Endothelial cell (in vitro differentiated cells): ENCODE results near the gene RBM10. TPM values are rescaled to one million over a fixed set of nuclear protein-coding genes. Genes with fewer than 3 reads are reported as not detected.

Source experiments
- DNase-seq: peaks from one replicate; pipeline ENCODE4 v3.0.0; 2021; ENCODE audit warnings: low spot score
- H3K27ac Mint-ChIP-seq: one replicate; pipeline ENCODE4 v1.8.0; 2021; ENCODE audit warnings: mixed read lengths, inconsistent platforms; ENCODE audit not compliant: unreplicated experiment
- H3K27me3 Mint-ChIP-seq: one replicate; pipeline ENCODE4 v1.8.0; 2021; ENCODE audit warnings: mild to moderate bottlenecking, moderate library complexity, mixed read lengths, inconsistent platforms; ENCODE audit not compliant: unreplicated experiment
- H3K36me3 Mint-ChIP-seq: one replicate; pipeline ENCODE4 v1.8.0; 2021; ENCODE audit warnings: mild to moderate bottlenecking, low read depth, mixed read lengths, inconsistent platforms; ENCODE audit not compliant: unreplicated experiment
- H3K4me1 Mint-ChIP-seq: one replicate; pipeline ENCODE4 v1.8.0; 2021; ENCODE audit warnings: mild to moderate bottlenecking, mixed read lengths, inconsistent platforms; ENCODE audit not compliant: unreplicated experiment
- H3K4me3 Mint-ChIP-seq: one replicate; pipeline ENCODE4 v1.8.0; 2021; ENCODE audit warnings: mild to moderate bottlenecking, mixed read lengths, inconsistent platforms; ENCODE audit not compliant: unreplicated experiment
- H3K9me3 Mint-ChIP-seq: one replicate; pipeline ENCODE4 v1.8.0; 2021; ENCODE audit warnings: mixed read lengths, inconsistent platforms; ENCODE audit not compliant: unreplicated experiment
- total RNA-seq: library from RNA; stranded (reverse); fragmentation: NEBNext Ultra II Directional; extraction: Animal tissue kit (Norgen Biotek cat#: 25700); gene quantifications from one replicate; pipeline ENCODE4 v1.2.1, GENCODE V29; 2021; ENCODE audit not compliant: unreplicated experiment
- TF ChIP-seq, protein P1 (sequence below): fragments of 200-600 bp; sonication (generic); IDR thresholded peaks from one replicate; pipeline ENCODE4 v1.5.0; 2021; ENCODE audit warnings: antibody characterized with exemption; ENCODE audit not compliant: unreplicated experiment

RBM10 gene
- total RNA-seq, 1 donor from 2014 or later, result 42.1 TPM

- Mint-ChIP-seq H3K36me3 (peaks cover 14% of the 10 kb centered on the region), H3K27ac (no peak overlapping the region)
Observed at GRCh38 chrX:47221756-47222155, 76.7 kb downstream of the RBM10 start.

GRCh38 chrX:47222751-47223350, 77.8 kb downstream of the RBM10 start:
- DNase-seq, result no peak
- Mint-ChIP-seq H3K9me3 (no peaks in the 10 kb centered on the region), H3K36me3 (peaks cover 12% of the 10 kb centered on the region), H3K4me3 (no peak overlapping the region), H3K27me3 (peaks cover 4% of the 10 kb centered on the region), H3K4me1 (peaks cover 18% of the 10 kb centered on the region), H3K27ac (no peak overlapping the region)
- TF ChIP-seq, protein P1, sequence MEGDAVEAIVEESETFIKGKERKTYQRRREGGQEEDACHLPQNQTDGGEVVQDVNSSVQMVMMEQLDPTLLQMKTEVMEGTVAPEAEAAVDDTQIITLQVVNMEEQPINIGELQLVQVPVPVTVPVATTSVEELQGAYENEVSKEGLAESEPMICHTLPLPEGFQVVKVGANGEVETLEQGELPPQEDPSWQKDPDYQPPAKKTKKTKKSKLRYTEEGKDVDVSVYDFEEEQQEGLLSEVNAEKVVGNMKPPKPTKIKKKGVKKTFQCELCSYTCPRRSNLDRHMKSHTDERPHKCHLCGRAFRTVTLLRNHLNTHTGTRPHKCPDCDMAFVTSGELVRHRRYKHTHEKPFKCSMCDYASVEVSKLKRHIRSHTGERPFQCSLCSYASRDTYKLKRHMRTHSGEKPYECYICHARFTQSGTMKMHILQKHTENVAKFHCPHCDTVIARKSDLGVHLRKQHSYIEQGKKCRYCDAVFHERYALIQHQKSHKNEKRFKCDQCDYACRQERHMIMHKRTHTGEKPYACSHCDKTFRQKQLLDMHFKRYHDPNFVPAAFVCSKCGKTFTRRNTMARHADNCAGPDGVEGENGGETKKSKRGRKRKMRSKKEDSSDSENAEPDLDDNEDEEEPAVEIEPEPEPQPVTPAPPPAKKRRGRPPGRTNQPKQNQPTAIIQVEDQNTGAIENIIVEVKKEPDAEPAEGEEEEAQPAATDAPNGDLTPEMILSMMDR, result no peak

More at GRCh38 chrX:47221756-47222155, 76.7 kb downstream of the RBM10 start:
- H3K4me3 Mint-ChIP-seq, result no peak overlapping the region
- no peak for DNase-seq
- H3K4me1 Mint-ChIP-seq, result peaks cover 25% of the 10 kb centered on the region
- TF ChIP-seq, protein P1, result no peak
- peaks cover 8% of the 10 kb centered on the region for H3K27me3 Mint-ChIP-seq
- no peaks in the 10 kb centered on the region for H3K9me3 Mint-ChIP-seq

- no peak overlapping the region for H3K27ac Mint-ChIP-seq
- H3K4me1 Mint-ChIP-seq, result peaks cover 18% of the 10 kb centered on the region
- H3K27me3 Mint-ChIP-seq, result peaks cover 4% of the 10 kb centered on the region
- H3K9me3 Mint-ChIP-seq, result no peaks in the 10 kb centered on the region
- no peak for DNase-seq
- H3K4me3 Mint-ChIP-seq, result no peak overlapping the region
- H3K36me3 Mint-ChIP-seq, result peaks cover 12% of the 10 kb centered on the region
- TF ChIP-seq, protein P1, result no peak
Observed at GRCh38 chrX:47223476-47224250, 78.6 kb downstream of the RBM10 start.

- peaks cover 16% of the 10 kb centered on the region for H3K4me1 Mint-ChIP-seq
- no peak for DNase-seq
- H3K36me3 Mint-ChIP-seq, result peaks cover 12% of the 10 kb centered on the region
- TF ChIP-seq, protein P1, result no peak
- no peaks in the 10 kb centered on the region for H3K9me3 Mint-ChIP-seq
- H3K4me3 Mint-ChIP-seq, result no peak overlapping the region
- no peak overlapping the region for H3K27ac Mint-ChIP-seq
- peaks cover 1% of the 10 kb centered on the region for H3K27me3 Mint-ChIP-seq
Observed at GRCh38 chrX:47224266-47224895, 79.4 kb downstream of the RBM10 start.
